OCI-LY7 (cell line): ENCODE data around the gene HES1.

Source experiments
- EZH2phosphoT487 ChIP-seq: fragments of 200-600 bp; sonication (generic); IDR thresholded peaks from 2 replicates; pipeline ENCODE4 v1.6.1; 2018; ENCODE audit warnings: low read depth, borderline replicate concordance, mild to moderate bottlenecking, mixed run types, antibody characterized with exemption, low read length, moderate library complexity, mixed read lengths
- TF ChIP-seq, protein P1 (sequence below): fragments of 200-600 bp; sonication (generic); conservative IDR thresholded peaks from 2 replicates; pipeline ENCODE4 v1.5.1; 2014; ENCODE audit warnings: mild to moderate bottlenecking, antibody characterized with exemption, low read length, moderate library complexity, mixed read lengths

DNA sequence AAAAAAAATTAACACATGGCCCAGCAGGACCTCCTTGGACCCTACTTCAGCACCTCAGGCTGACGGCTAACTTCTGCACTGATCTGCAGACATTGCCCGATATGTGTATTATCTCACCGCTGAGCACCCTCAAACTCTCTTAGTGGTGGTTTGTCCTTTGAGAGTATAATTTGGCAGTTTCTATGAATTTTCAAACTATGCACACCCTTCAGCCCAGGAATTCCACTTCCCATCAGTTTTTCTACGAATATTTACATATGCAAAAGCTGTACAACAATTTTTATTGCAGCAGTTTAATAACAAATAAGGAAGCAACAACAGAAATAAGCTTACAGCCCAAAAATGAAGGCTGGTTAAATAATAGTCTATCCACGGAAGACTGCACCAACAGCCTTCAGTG is 44.6 kb downstream of the HES1 start:
- TF ChIP-seq, protein P1, sequence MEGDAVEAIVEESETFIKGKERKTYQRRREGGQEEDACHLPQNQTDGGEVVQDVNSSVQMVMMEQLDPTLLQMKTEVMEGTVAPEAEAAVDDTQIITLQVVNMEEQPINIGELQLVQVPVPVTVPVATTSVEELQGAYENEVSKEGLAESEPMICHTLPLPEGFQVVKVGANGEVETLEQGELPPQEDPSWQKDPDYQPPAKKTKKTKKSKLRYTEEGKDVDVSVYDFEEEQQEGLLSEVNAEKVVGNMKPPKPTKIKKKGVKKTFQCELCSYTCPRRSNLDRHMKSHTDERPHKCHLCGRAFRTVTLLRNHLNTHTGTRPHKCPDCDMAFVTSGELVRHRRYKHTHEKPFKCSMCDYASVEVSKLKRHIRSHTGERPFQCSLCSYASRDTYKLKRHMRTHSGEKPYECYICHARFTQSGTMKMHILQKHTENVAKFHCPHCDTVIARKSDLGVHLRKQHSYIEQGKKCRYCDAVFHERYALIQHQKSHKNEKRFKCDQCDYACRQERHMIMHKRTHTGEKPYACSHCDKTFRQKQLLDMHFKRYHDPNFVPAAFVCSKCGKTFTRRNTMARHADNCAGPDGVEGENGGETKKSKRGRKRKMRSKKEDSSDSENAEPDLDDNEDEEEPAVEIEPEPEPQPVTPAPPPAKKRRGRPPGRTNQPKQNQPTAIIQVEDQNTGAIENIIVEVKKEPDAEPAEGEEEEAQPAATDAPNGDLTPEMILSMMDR = no peak
- no peak for TF ChIP-seq EZH2phosphoT487
